ENCODE results near the gene RAB44.

Gene RAB44

GRCh38 chr6:36755435-36756348 is 58.1 kb downstream of the RAB44 start:
- DNase-seq (ENCODE audit: low read depth), result no peak
- no peak overlapping the region for H3K4me3 ChIP-seq (ENCODE audit: low read length)
- TF ChIP-seq, protein P1, sequence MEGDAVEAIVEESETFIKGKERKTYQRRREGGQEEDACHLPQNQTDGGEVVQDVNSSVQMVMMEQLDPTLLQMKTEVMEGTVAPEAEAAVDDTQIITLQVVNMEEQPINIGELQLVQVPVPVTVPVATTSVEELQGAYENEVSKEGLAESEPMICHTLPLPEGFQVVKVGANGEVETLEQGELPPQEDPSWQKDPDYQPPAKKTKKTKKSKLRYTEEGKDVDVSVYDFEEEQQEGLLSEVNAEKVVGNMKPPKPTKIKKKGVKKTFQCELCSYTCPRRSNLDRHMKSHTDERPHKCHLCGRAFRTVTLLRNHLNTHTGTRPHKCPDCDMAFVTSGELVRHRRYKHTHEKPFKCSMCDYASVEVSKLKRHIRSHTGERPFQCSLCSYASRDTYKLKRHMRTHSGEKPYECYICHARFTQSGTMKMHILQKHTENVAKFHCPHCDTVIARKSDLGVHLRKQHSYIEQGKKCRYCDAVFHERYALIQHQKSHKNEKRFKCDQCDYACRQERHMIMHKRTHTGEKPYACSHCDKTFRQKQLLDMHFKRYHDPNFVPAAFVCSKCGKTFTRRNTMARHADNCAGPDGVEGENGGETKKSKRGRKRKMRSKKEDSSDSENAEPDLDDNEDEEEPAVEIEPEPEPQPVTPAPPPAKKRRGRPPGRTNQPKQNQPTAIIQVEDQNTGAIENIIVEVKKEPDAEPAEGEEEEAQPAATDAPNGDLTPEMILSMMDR (conservative IDR thresholded peaks at IDR 0.05; ENCODE audit: low read depth, low read length), result no peak

GRCh38 chr6:36756786-36757185 is 59.2 kb downstream of the RAB44 start:
- no peak for DNase-seq (ENCODE audit: low read depth)
- TF ChIP-seq, protein P1 (conservative IDR thresholded peaks at IDR 0.05; ENCODE audit: low read depth, low read length), result no peak
- no peak overlapping the region for H3K4me3 ChIP-seq (ENCODE audit: low read length)

- DNase-seq (ENCODE audit: low read depth), result no peak
- no peak overlapping the region for H3K4me3 ChIP-seq (ENCODE audit: low read length)
- TF ChIP-seq, protein P1 (conservative IDR thresholded peaks at IDR 0.05; ENCODE audit: low read depth, low read length), result no peak
Measured at GRCh38 chr6:36757206-36757605, 59.6 kb downstream of the RAB44 start.

- no peak for DNase-seq (ENCODE audit: low read depth)
- no peak overlapping the region for H3K4me3 ChIP-seq (ENCODE audit: low read length)
- TF ChIP-seq, protein P1 (conservative IDR thresholded peaks at IDR 0.05; ENCODE audit: low read depth, low read length), result no peak
Measured at GRCh38 chr6:36757943-36758508, 60.4 kb downstream of the RAB44 start.

GRCh38 chr6:36758516-36759147 is 61.0 kb downstream of the RAB44 start:
- H3K4me3 ChIP-seq (ENCODE audit: low read length), result no peak overlapping the region
- no peak for DNase-seq (ENCODE audit: low read depth)
- TF ChIP-seq, protein P1 (conservative IDR thresholded peaks at IDR 0.05; ENCODE audit: low read depth, low read length), result no peak

DNA sequence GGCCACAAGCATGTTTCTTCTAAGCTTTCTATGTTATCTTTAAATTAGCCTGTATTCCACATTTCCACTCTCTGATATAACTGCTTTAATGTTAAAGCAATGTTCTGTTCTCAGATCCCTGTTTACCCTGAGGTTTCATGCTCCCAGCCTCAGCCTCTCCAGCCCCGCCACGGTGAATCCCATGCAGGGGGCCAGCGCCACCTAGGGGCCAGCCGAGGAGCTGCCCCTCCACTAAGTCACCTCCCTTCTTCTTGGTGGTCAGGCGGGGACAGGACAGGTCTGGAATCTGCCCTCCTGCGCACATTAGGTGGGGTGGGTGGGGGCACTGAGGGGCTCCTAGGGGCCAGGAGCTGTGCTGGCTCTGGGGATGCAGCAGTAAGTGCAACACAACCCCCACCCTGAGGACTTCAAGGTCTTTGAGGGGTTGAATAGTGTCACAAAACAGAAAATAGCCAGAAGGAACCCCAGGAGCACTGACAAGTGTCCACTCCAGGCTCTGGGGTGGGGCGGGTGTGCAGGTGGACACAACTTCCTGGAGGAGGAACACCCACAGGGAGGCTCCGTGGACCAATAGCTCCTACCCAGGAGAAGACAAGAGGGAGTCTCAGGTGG is 61.6 kb downstream of the RAB44 start:
- no peak overlapping the region for H3K4me3 ChIP-seq (ENCODE audit: low read length)
- TF ChIP-seq, protein P1 (conservative IDR thresholded peaks at IDR 0.05; ENCODE audit: low read depth, low read length), result peak; percentile 99
- DNase-seq (ENCODE audit: low read depth), result no peak
